DLD1 (cell line): ENCODE results near the gene UBR2.
"Not testable (repeated sequence)": the region's sequence is repeated elsewhere in the genome, so short reads cannot be mapped to it uniquely, and the experiment has no call there.

Experiments used
- in situ Hi-C: cut with HindIII; loops from 2 replicates; pipeline ENCODE4 v1.10.0; 2017; ENCODE audit warnings: low sequenced_read_pairs

Gene UBR2

GRCh38 chr6:42615518-42615917 lies 51.7 kb downstream of the UBR2 start:
- in situ Hi-C loops, result no loop called here

DNA sequence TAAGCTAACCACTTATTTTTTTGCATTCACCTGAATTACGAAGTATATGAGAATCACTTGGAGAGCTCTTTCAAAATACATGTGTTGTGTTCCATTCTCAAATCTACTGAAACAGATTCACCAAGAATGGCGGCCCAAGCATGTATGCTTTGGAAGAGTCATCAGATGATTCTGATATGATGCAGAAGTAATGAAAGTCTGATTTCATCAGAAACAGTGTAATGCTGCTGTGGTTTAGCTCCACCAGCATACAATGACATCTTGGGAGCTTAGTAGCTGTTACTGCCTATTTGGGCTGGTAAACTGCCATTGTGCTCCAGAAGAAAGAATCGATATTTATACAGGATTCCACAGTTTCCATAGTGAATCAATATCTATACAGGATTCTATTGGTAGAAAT lies 52.9 kb downstream of the UBR2 start:
- in situ Hi-C loops, result no loop called here

DNA sequence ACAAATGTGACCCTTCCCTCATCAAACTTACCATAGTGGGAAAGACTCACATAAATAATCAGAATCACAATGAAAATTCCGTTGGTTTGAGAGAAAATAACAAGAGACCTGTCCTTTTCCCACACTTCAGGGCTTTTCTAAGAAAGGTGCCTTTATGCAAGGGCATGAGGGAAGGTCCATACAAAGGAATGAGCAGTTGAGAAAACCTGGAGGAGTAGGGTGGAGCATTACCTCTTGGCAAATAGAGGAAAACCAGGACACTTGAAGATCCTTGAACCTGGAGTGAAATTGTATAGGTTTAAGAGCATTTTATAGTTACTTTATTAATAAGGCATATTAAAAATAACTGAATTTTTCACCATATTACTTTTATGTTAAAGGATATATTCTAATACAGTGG lies 54.3 kb downstream of the UBR2 start:
- in situ Hi-C loops, result no loop called here

DNA sequence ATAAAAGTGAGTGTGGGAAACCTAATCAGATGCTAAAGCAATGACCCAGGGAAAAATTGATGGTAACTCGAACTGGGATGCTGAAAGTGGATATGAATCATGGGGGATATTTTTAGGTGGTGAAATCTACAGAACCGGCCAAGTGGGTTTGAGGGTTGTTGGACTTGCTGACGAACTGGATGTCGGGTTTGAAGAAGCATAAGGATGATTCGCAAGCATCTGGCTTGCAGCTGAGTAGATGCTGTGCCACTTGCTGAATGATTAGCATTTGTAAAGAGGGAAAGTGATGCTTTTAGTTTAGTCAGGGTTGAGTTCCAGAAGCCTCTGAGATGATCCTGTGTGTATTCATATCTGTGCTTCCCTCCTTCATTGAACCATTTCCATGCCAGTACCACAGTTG lies 54.9 kb downstream of the UBR2 start:
- in situ Hi-C loops, result no loop called here

GRCh38 chr6:42619963-42620362 lies 56.1 kb downstream of the UBR2 start:
- in situ Hi-C loops, result no loop called here

DNA sequence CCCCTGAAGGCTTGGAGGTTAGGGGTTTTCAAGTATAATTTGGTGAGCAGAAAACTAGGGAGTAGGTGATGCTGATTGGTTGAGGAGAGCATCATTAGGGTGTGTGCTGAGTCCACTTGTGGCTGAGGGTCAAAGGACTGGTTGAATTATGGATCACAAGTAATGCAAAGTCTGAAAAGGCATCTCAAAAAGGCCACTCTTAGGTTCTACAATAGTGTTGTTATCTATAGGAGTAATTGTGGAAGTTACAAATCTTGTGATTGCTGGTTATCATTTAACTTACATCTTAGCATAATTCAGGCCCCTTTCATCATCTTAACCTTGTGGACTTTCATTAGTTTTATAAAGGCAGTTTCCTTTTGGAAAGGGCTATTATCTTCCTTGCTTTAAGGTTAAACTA lies 60.8 kb downstream of the UBR2 start:
- in situ Hi-C loops, result no loop called here

- in situ Hi-C loops, result no loop called here
These were observed 63.2 kb downstream of the UBR2 start for GRCh38 chr6:42627044-42627443.

DNA sequence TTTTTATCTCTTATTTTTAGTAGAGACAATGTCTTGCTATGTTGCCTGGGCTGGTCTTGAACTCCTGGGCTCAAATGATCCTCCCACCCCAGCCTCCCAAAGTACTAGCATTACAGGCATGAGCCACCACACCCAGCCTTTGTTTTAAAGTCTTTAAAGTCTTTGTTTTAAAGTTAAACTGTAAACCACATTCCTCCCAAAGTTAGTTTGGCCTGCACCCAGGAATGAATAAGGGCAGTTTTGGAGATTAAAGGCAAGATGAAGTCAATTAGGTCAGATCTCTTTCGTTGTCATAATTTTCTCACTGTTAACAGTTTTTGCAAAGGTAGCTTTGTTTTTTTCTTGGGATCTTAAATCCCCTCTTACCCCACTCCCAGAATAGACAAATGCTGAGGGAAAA lies 63.8 kb downstream of the UBR2 start:
- in situ Hi-C loops, result no loop called here

DNA sequence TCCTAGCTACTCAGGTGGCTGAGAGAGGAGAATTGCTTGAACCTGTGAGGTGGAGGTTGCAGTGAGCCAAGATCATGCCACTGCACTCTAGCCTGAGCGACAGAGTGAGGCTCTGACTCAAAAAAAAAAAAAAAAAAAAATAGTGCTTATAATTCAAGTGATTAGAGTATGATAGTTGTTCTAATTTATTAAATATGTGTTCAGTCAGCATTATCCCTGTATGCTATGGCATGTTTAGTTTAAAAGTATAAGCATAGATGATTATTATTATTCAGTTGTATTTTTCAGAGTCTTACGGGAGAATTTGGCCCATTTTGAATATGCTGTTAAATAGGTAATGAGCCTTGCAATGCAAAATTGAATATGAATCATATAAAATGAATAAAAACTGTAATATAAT lies 64.8 kb downstream of the UBR2 start:
- in situ Hi-C loops, result no loop called here

GRCh38 chr6:42629845-42630244 lies 66.0 kb downstream of the UBR2 start:
- in situ Hi-C loops, result no loop called here

GRCh38 chr6:42637681-42638080 lies 73.9 kb downstream of the UBR2 start:
- in situ Hi-C loops, result no loop called here

DNA sequence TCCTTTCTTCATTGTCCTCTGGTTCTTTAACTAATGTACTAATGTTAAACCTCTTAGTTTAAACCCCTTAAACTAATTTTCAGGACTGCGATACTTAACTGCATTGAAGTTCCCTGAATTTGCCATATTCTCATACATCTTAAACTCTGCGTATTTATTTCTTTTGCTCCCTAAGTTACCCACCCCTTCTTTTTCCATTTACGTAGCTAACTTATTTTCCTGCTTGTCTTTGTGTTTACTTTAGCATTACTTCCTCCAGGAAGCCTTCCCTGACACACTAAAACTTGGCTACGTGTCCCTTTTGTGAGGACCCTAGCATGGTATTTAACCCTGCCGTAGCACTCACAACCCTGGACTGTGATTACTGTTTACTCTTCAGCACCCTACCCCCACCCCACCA lies 79.0 kb downstream of the UBR2 start:
- in situ Hi-C loops, result no loop called here

- in situ Hi-C loops, result no loop called here
These were observed 80.4 kb downstream of the UBR2 start for GRCh38 chr6:42644211-42644610.

- in situ Hi-C loops, result no loop called here
These were observed 88.4 kb downstream of the UBR2 start for GRCh38 chr6:42652024-42652746.

- in situ Hi-C loops, result no loop called here
These were observed 90.0 kb downstream of the UBR2 start for GRCh38 chr6:42653851-42654250.

DNA sequence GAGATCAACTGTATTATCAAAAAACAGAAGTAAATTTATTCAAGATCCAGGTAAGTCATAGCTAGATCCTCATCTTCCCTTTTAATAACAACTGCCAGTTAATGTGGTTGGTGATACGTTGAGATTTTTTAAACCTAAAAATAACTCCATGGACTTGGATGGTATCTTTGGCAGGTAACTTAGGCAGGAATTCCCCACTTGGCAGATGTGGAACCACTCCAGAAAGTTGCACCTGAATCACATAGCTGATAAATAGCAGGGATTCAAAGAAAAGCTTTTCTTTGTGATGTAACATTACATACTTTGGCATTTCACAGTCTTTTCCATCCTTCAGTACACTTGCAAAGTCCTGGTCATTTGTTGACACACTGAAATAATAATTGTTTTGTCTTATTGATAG lies 96.0 kb downstream of the UBR2 start:
- in situ Hi-C loops, result no loop called here

DNA sequence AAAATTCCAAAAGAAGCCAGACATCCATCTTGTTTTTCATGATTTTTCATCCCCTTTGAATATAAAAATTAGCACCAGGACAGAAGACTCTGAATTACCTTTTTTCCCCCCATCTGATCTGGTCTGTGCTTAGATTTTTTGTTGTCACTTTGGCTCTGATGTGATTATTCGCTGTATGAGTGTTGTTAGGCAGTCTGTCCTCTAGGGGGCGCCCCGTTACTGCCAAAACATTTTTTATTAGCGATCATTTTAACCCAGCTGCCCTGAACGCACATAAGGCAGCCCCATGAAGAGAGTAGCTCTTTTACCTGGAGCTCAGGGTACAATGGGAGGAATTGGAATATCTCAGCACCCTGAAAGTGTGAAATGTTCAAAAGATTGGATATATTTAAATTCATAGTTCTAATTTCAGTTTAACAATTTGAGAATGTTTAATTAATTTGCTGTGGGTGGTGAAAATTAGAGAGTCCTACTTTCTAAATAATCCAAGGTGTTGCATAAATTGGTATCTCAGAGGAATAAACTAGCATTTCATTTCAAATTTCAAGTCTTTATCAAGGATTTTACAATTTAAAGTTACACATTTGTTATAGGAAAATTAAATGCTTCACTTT lies 97.8 kb downstream of the UBR2 start:
- in situ Hi-C loops, result no loop called here

- in situ Hi-C loops, result no loop called here
These were observed 100.9 kb downstream of the UBR2 start for GRCh38 chr6:42664718-42665117.

- in situ Hi-C loops, result not testable (repeated sequence)
These were observed 110.5 kb downstream of the UBR2 start for GRCh38 chr6:42674368-42674767.

GRCh38 chr6:42674780-42675179 lies 111.0 kb downstream of the UBR2 start:
- in situ Hi-C loops, result no loop called here

- in situ Hi-C loops, result no loop called here
These were observed 115.5 kb downstream of the UBR2 start for GRCh38 chr6:42679358-42679757.

DNA sequence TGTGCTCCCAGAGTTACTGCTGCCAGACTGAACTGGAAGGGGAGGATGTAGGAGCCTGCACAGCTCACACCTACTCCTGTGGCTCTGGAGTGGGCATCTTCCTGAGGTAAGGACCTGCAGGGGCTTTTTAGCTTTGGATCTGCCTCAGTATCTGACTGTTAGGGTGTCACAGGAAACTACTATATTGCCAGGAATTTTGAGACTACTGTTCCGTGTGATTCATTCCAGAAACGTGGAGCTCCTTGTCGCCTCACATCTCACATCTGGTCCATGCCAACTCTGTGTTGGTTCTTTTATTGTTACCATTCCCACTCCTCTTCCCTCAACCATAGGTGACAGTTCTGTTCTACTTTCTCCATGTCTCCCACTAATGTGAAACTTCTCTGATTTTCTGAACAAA lies 124.5 kb downstream of the UBR2 start:
- in situ Hi-C loops, result no loop called here

- in situ Hi-C loops, result no loop called here
These were observed 125.5 kb downstream of the UBR2 start for GRCh38 chr6:42689371-42689770.
